GM18907 (cell line): Measurements from ENCODE around the gene TWNK.

Source experiments
- ATAC-seq: cut with Tn5 transposase; IDR thresholded peaks from one replicate; pipeline ENCODE4 v1.9.1; 2021; ENCODE audit warnings: mild to moderate bottlenecking, moderate library complexity; ENCODE audit not compliant: unreplicated experiment

TWNK gene

DNA sequence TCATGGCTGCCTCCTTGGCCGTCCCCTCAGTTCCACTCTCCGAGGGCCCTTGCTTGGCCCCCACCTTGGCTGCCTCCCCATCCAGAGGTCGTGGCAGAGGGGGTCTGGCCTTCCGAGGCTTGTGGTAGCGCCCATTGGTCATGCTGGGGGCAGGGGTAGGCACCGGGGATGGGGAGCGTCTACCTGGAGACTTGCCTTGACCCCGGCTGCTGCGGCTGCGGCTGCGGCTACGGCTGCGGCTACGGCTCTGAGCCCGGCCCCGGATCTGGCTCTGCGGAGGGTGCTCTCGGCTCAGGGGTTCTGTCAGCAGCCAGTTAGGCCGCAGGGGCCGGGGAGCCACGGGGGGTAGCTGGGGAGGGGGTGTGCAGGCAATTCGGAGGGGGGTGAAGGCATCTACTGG lies 23.0 kb downstream of the TWNK start:
- no peak for ATAC-seq

DNA sequence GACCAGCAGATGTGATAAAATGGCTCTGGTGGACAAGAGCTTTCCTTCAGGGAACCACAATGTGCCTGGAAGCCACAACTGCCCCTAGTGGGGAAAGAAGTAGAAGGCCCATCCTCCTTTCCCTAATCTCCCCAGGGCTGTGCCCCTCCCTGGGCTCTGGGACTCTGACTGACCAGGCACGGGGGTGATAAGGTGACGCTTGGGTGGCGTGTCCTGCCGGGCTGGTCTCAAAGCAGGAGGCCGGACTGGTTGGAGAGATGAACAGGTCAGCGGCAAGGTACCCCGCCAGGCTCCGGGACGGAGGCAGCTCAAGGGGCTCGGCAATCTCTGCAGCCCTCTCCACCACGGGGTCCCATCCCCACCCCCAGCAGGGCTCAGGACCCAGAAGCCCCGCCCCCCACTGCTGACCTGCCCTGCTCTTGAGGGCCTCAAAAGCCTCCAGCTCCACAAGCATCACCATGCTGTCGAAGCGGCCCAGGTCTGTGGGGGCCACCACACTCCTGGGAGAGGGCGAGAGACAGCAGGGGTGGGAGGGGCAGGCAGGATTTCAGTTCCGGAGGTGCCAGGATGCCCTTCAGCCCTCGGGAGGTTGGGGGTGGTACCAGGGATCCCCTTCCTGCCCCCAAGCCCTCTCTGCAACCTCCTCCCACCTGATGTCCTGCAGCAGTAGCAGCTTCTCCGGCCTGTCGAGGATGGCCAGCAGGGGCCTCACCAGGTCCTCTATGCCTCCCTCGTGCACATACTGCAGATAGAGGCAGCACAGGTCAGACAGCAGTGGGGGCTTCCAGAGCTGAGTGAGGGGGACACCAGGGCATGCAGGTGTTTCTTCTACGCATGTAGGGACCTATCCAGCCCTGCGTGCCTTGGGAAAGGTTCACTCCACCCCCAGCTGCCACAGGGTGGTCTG lies 24.4 kb downstream of the TWNK start:
- no peak for ATAC-seq

DNA sequence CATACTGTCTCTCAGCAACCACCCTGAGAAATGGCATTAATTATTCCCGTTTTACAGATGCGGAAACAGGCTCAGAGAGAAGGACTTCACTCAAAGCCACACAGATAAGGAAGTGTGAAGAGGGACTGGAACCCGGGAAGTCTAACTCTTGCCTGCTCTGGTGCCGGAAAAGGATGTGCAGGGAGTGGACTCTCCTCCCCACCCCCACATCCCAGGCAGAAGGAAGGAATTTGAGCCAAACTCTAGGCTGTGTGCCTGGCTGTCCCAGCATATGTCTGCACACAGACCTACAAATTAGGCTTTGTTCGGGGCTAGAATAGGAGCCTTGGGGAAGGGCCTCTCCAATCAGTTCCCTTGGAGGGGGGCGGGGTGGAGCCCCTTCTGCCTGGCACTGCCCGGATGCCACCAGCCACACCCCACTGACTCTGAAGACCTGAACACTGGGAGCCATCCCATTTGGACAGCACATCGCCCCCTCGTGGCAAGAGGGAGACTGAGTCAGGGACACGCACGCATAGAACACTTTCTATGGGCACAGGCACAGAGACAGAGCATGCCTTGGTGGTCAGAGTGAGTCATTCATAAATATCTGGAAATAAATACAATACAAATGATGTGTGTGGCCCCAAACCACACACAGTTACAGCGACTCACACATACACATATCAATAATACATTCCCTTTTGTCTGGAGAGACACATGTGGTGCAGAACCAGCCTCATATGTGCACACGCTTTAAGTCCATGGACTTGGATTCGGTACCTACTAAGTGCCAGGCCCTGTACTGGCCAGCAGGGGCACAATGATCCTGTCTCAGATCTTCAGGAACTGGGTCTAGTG lies 25.4 kb downstream of the TWNK start:
- ATAC-seq = peak; percentile 86

- no peak for ATAC-seq
Measured at GRCh38 chr10:101013365-101013825, 26.1 kb downstream of the TWNK start.

DNA sequence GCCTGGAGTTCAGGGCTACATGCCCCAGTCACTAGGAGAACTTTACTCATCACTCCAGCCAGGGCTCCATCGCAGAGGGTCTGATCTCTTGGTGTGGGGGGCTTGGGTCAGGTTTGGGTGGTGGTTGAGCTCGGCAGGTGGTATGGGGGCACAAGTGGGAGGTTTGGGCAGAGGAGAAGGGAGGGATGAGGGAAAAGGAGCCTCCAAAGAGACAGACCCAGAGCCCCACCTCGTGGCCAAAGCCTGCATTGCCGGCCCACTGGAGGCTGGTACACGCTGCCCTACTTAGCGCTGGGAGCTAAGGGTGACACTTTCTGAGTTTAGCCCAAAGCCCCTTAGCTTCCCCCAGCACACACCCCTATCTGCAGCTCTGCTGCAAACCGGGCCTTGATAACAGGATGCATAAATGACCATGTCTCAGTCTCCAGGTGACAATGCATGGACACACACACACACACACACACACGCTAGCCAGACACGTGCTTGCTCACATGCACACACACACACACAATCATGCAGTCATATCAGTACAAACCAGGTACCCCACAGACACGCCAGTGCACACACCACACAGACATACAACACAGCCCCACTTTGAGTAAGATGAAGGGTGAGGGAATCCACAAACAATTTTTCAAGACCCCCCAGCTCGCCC lies 27.0 kb downstream of the TWNK start:
- no peak for ATAC-seq

DNA sequence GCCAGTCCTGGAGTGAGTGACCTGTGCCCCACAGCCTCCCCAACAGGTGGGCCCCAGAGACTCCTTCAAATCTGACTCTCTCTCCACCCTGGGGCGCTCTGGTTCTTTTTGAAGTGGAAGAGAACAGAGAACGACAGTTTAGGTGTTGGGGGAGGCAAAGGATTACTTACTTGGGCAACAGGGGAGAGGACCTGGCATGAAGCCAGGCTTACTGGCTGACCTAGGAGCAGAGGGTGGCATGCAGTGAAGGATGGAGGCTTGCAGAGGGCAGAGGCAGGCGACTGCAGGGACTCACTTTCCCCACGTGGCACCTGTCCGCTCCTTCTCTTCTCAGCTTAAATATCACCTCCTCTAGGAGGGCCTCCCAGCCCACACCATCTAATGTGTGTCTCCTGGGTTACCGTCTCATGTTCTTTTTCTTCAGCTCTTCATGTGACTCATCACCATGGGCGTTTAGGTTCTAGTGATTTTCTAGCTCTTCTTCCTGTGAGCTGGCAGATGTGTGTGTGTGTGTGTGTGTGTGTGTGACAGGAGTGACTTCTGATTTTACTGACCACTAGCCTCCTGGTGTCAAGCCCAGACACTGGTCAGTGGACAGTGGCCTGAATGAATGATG lies 27.7 kb downstream of the TWNK start:
- ATAC-seq = no peak

- no peak for ATAC-seq
Measured at GRCh38 chr10:101015582-101015973, 28.2 kb downstream of the TWNK start.

DNA sequence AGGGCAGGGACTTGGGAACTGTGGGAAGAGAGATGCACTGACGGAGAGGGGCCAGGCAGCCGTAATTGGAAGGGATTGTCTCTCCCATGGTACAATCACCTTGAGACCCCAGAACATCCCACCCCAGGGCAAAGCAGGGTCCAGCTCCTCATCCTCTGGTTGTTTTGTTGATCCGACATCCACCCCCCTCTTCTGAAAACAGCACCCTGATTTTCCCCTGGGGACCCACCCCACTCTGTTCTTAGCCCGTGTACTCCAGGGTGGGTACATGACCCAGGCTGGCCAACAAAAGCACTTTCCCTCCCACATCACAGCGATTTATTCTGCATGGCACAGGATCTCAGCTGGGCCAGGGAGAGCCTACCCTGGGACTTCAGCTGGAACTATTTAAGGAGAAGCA lies 29.5 kb downstream of the TWNK start:
- no peak for ATAC-seq

DNA sequence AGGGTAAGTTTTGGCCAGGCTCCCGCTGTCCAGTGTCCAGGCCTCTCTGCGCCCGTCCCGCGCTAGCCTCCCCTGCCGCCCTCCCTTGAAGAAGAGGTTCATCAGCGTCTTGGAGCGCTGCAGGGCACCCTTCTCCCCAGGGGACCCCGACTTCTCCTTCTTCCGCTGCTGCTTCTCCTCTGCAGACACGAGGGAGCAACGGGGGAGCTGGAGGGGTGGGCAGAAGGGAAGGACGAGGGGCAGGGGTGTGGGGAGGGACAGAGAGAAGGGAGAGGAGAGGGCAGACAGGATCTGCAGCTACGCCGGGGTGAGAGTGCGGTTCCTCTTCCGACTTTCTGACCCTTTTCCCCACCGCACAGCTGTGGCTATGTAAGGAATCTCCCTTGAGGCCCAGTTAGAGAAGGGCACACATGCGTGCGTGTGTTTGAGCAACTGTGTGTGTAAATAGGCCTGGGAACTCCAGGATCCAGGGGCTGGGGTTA lies 30.8 kb downstream of the TWNK start:
- no peak for ATAC-seq

DNA sequence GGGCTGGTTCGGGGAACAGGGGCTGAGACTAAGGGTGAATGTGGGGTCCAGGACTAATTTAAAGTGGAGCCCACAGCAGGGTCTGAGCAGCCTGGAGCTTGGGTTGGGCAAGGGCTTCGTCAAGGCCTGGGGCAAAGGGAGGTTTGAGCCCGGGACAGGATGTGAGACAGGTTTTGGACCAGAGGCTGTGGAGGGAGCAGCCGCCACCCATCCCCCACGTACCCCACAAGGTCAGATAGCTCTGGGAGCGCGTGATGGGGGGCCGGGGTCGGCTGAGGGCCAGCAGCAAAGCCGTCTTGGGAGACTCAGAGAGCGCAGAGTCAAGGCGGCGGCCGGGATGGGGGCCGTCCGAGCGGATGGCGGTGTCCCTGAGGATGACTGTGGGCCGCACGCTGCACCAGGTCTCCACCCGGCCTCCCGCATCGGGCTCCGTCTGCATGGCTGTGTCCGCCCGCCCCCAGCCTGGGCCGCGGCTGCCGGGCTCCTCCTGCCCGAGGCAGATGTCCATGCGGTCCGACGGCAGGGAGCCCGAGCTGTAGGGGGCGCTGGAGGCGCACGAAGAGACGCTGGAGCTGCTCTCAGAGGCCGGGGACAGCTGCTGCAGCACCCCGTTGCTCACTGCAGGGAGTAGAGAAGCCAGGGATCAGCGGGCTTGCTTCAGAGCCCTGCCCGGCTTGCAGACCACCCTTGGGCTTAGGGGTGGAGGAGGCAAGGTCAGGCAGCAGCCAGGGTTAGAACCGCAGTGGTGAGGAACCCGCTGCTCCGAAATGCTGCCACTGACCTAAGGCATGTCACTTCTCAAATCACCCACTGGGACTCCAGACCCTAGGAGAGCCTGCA lies 31.5 kb downstream of the TWNK start:
- ATAC-seq = no peak

DNA sequence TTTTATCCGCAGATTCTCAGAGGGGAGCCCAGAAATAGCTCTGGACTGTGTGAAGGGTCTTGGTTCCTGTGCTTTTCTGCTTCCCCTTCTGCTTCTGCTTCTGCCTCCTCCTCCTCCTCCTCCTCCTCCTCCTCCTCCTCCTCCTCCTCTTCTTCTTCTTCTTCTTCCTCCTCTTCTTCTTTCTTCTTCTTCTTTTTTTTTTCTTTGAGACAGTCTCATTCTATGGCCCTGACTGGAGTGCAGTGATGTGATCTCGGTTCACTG lies 32.0 kb downstream of the TWNK start:
- ATAC-seq = no peak

- no peak for ATAC-seq
Measured at GRCh38 chr10:101020427-101021075, 33.2 kb downstream of the TWNK start.

DNA sequence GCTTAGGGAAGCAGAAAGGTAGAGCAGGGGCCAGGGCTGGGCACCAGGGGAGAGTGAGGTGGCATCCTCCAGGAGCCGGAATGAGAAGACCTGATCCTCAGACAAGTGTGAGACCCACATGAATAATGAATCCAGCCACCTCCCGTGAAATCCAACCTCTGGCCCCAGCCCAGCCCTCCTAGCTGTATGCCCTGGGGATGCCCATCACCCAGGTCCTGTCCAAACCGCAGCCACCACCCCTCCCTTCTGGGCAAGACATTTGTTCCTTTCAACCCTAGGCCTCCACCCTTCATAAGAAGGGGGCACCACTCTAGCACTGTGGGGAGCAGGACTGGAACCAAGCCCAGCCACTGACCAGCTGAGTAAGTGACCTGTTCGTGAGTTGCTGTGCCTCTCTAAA lies 33.9 kb downstream of the TWNK start:
- ATAC-seq = no peak

GRCh38 chr10:101021692-101022251 lies 34.4 kb downstream of the TWNK start:
- no peak for ATAC-seq

DNA sequence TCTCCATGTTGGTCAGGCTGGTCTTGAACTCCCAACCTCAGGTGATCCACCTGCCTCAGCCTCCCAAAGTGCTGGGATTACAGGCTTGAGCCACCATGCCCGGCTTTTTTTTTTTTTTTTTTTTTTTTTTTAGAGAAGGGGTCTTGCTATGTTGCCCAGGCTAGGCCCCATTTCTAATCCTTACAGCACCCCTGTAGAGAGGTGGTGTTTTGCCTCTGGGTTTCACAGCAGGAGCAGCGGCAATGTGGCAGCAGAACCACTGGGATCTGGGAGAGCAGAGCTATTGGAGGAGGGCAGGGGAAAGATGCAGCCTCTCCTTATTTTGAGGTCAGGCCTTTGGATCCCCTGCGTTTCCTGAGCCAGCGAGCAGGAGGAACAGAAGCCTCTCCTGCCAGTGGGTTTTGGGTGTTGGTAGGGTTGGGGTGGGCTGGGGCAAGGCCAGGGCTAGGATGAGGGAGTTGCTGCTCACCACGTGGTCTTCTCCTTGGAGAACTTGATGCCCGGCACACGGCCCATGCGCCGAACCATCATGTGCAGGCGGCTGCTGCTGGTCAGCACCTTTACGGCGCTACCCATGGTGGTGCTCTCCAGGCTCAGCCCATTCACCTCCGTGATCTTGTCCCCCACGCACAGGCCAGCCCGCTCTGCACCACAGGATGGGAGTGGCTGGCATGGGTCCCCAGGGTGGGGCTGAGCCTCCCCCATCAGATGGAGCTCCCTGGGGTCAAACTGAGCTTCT lies 35.8 kb downstream of the TWNK start:
- no peak for ATAC-seq

DNA sequence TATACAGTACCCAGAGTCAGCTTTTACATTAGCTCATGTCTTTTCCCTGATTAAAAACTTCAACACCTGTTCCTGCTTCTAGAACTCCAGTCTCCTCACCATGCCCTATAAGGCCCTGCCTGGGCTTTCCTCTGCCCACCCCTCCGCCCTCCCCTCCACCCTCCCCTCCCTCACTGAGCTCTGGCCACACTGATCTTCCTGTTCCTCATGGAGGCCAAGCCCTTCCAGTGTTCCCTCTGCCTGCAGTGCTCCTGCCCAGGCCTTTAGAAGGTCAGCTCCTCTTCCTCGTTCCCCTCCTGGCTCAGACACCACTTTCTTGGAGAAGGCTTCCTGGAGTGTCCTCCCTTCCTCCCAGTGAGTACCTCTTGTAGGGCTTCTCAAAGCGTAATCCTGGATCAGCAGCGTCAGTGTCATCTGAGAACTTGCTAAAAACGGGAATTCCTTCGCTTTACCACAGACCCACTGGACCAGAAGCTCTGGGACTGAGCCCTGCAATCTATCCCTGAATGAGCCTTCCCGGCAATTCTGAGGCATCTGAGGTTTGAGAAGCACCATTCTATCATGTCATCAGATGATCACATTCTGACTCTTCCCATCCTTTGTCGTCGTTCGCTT lies 39.9 kb downstream of the TWNK start:
- no peak for ATAC-seq

DNA sequence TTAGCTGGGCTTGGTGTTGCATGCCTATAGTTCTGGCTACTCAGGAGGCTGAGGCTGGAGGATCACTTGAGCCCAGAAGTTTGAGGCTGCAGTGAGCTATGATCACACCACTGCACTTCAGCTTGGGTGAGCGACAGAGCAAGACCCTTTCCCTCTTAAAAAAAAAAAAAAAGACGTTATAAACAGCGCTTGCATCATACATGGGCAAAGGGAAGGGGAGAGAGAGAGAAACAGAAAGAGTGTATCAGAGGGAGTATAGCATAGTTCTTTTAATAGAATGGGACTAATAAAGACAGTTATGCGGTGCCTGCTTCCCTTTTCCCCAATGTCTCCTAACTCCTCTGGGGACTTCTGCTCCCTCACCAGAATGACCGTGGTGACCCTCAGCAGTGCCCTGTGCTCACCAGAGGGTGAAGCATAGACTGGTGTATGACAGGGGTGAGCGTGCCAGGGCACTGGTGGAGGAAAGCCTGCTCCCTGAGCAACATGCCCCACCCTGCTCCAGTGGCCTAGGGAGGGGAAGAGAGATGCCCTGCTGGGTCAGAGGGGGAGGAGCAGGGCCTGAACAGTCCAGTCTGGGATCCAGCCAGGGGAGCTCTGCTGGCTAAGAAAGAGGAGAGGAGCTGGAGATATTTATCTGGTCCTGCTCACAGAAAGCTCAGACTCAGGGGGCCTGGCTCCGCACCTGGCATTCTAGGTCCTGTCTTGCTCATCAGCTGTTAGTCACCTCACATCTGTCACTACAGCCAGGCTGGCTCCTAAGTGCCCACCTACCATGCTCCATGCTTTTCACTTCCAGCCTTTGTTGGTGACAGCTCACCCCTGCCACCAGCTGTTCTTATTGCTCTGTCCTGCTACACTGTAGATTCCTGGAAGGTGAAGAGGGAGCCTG lies 41.3 kb downstream of the TWNK start:
- ATAC-seq = no peak
